Bronchial epithelial cell (primary cell): ENCODE data around the gene F10. TPM values are rescaled to one million over a fixed set of nuclear protein-coding genes. Genes with fewer than 3 reads are reported as not detected.
A peak's percentile ranks its signal among the peaks of the same experiment; 100 is the strongest.

Experiments used
- DNase-seq: peaks from one replicate; pipeline ENCODE4 v3.0.0-alpha.2; 2010; ENCODE audit warnings: low read depth
- FAIRE-seq: peaks from 2 replicates; lab custom pipeline; 2011; peaks lifted over from hg19 to GRCh38; lab: Jason Lieb, UNC
- H3K27me3 ChIP-seq: 2 replicates; pipeline ENCODE4 v1.5.1; 2011; ENCODE audit warnings: low read length; ENCODE audit not compliant: control insufficient read depth, insufficient read depth
- H3K36me3 ChIP-seq: 2 replicates; pipeline ENCODE4 v1.5.1; 2011; ENCODE audit warnings: low read length; ENCODE audit not compliant: control insufficient read depth, insufficient read depth
- H3K4me3 ChIP-seq: 2 replicates; pipeline ENCODE4 v1.5.1; 2011; ENCODE audit warnings: mild to moderate bottlenecking, low read depth, low read length, control low read depth
- CTCF ChIP-seq: IDR thresholded peaks from 2 replicates; pipeline ENCODE4 v1.5.1; 2011; ENCODE audit warnings: mild to moderate bottlenecking, moderate library complexity, low read length, control low read depth, inconsistent platforms; ENCODE audit not compliant: insufficient read depth, severe bottlenecking
- total RNA-seq: library from RNA; depleted of rRNA; stranded (reverse); fragments of >200 nt; gene quantifications from 2 replicates; pipeline ENCODE4 v1.2.1, GENCODE V29; 2014

F10 gene
- total RNA-seq, 1 donor from 2014 or later: 0.26 TPM

GRCh38 chr13:113176822-113177221, 54.2 kb downstream of the F10 start:
- no peak overlapping the region for H3K4me3 ChIP-seq
- H3K36me3 ChIP-seq: peaks cover 27% of the 10 kb centered on the region
- FAIRE-seq: no peak

GRCh38 chr13:113178070-113178895, 55.7 kb downstream of the F10 start:
- Histone ChIP-seq H3K4me3 (no peak overlapping the region), H3K36me3 (peaks cover 30% of the 10 kb centered on the region), H3K27me3 (no peaks in the 10 kb centered on the region)
- FAIRE-seq: no peak
- peak; percentile 49 for DNase-seq
- TF ChIP-seq CTCF: no peak

More at GRCh38 chr13:113176822-113177221, 54.2 kb downstream of the F10 start:
- no peak for TF ChIP-seq CTCF
- no peaks in the 10 kb centered on the region for H3K27me3 ChIP-seq
- no peak for DNase-seq

GRCh38 chr13:113178896-113179167, 56.2 kb downstream of the F10 start:
- DNase-seq: no peak
- TF ChIP-seq CTCF: no peak

GRCh38 chr13:113179374-113180230, 57.0 kb downstream of the F10 start:
- no peak overlapping the region for H3K4me3 ChIP-seq
- no peak for TF ChIP-seq CTCF
- H3K36me3 ChIP-seq: peaks cover 36% of the 10 kb centered on the region
- FAIRE-seq (peak; percentile 28), DNase-seq (no peak)
- no peaks in the 10 kb centered on the region for H3K27me3 ChIP-seq

More at GRCh38 chr13:113178896-113179167, 56.2 kb downstream of the F10 start:
- Histone ChIP-seq H3K4me3 (no peak overlapping the region), H3K27me3 (no peaks in the 10 kb centered on the region), H3K36me3 (peaks cover 34% of the 10 kb centered on the region)
- FAIRE-seq: no peak

- FAIRE-seq (no peak), DNase-seq (no peak)
- Histone ChIP-seq H3K4me3 (no peak overlapping the region), H3K27me3 (no peaks in the 10 kb centered on the region), H3K36me3 (peaks cover 33% of the 10 kb centered on the region)
- TF ChIP-seq CTCF: no peak
Observed at GRCh38 chr13:113182046-113182445, 59.4 kb downstream of the F10 start.
